Esophagus muscularis mucosa (tissue), 4 donors: Measurements from ENCODE around the gene MORN5. TPM values are rescaled to one million over a fixed set of nuclear protein-coding genes. Genes with fewer than 3 reads are reported as not detected.
A peak's percentile ranks its signal among the peaks of the same experiment; 100 is the strongest.

Source experiments
- DNase-seq: peaks from one replicate; pipeline ENCODE4 v3.0.0-alpha.2; 2017; ENCODE audit errors: extremely low spot score
- H3K27ac ChIP-seq, 4 donors: fragments of 200-600 bp; sonication (generic); replicated peaks in 1 of 4; 1 replicate in 3 of 4; 2 replicates in 1 of 4; pipeline ENCODE4 v1.5.1; 2016 to 2019; ENCODE audit warnings: mild to moderate bottlenecking in 1 of 4
- H3K27me3 ChIP-seq, 4 donors: fragments of 200-600 bp; sonication (generic); one replicate each; pipeline versions ENCODE4 v1.5.1 to v1.6.0; 2016 to 2019
- H3K36me3 ChIP-seq, 4 donors: fragments of 200-600 bp; sonication (generic); one replicate each; pipeline ENCODE4 v1.5.1; 2016 to 2019
- H3K4me1 ChIP-seq, 4 donors: fragments of 200-600 bp; sonication (generic); one replicate each; pipeline ENCODE4 v1.5.1; 2016 to 2019
- H3K4me3 ChIP-seq, 4 donors: fragments of 200-600 bp; sonication (generic); 1 replicate in 2 of 4; 2 replicates in 2 of 4; pipeline ENCODE4 v1.5.1; 2016 to 2019; ENCODE audit warnings: mild to moderate bottlenecking in 4 of 4, moderate library complexity in 1 of 4
- H3K9me3 ChIP-seq, 4 donors: fragments of 200-600 bp; sonication (generic); 1 replicate in 3 of 4; 2 replicates in 1 of 4; pipeline ENCODE4 v1.5.1; 2016 to 2019
- EP300 ChIP-seq: sonication (generic); formaldehyde crosslinking; IDR thresholded peaks from one replicate; pipeline ENCODE4 v1.6.1; 2017; ENCODE audit warnings: antibody characterized with exemption
- POLR2A ChIP-seq: fragments of 450-650 bp; IDR thresholded peaks from one replicate; pipeline ENCODE4 v1.6.1; 2017; ENCODE audit warnings: antibody characterized with exemption, moderate library complexity, mild to moderate bottlenecking, low read depth
- POLR2AphosphoS5 ChIP-seq, 2 donors: sonication (generic); formaldehyde crosslinking; IDR thresholded peaks; one replicate each; pipeline ENCODE4 v1.6.1; 2017; ENCODE audit warnings: antibody characterized with exemption in 2 of 2
- WGBS: methylation state at CpG from one replicate; pipeline ENCODE4 v1.1.5; 2018; 5-methylcytosine and 5-hydroxymethylcytosine counted together
- intact Hi-C: fragments of 100-400 bp; cut with DNase I; formaldehyde crosslinking; loops from one replicate; pipeline ENCODE4 v1.15.1; 2023
- total RNA-seq, 4 donors: library from RNA; depleted of rRNA; stranded (reverse); fragments of >200 nt; gene quantifications; one replicate each; pipeline versions ENCODE4 v1.1.0 to v1.2.1, GENCODE V29; 2016
- TF ChIP-seq, protein P1 (sequence below), 3 experiments: fragments of 200-600 bp in 2 of 3; fragments of 450-650 bp in 1 of 3; sonication (generic) in 2 of 3; IDR thresholded peaks; one replicate each; pipeline ENCODE4 v1.5.1; 2017 to 2019; ENCODE audit warnings: antibody characterized with exemption in 3 of 3, mild to moderate bottlenecking in 2 of 3, moderate library complexity in 1 of 3

The MORN5 gene
- total RNA-seq, 4 donors from 2014 or later = 3.9 to 5.8 TPM; not detected in 2

DNA sequence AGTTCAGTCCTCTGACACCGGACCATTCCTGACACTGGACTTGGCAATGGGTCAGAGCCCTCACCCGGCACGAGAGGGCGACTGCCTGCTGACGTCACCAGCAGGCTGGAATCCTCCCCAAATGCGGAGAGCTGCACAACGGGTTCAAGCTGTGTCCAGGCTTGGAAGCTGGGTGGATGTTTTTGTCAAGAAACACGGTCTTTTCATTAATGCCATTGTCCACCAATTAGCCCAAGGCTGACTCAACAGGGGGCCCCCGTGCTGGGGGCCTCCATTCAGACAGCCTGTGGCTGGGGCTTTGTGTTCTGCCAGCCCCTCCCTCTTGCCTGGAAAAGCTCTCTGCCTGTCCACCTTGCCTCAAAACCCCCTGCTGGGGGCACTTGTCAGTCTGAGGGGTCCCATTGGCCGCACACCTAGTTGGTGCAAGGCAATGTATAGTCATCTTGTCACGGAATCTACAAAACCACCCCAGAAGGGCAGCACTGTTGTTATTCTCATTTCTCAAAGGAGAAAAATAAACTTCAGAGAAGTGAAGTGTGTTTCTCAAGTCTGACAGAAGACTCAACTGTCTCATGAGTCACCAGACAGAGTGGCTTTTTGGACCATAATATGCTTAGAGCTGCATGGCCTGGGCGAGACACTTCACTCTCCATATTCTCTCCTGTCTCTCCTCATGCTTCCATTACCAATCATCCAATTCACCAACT, 24.7 kb upstream of the MORN5 start:
- Histone ChIP-seq H3K4me3 (no peak overlapping the region), H3K27ac (no peak overlapping the region), H3K4me1 (peaks cover 17 to 31% (median 23%) of the 10 kb centered on the region in 4 donors), H3K36me3 (no peaks in the 10 kb centered on the region), H3K27me3 (no peaks in the 10 kb centered on the region), H3K9me3 (no peaks in the 10 kb centered on the region)
- WGBS = 63% methylated on average over 3 of the region's 12 CpGs
- no peak for DNase-seq
- intact Hi-C loops = no loop called here
- TF ChIP-seq, protein P1, sequence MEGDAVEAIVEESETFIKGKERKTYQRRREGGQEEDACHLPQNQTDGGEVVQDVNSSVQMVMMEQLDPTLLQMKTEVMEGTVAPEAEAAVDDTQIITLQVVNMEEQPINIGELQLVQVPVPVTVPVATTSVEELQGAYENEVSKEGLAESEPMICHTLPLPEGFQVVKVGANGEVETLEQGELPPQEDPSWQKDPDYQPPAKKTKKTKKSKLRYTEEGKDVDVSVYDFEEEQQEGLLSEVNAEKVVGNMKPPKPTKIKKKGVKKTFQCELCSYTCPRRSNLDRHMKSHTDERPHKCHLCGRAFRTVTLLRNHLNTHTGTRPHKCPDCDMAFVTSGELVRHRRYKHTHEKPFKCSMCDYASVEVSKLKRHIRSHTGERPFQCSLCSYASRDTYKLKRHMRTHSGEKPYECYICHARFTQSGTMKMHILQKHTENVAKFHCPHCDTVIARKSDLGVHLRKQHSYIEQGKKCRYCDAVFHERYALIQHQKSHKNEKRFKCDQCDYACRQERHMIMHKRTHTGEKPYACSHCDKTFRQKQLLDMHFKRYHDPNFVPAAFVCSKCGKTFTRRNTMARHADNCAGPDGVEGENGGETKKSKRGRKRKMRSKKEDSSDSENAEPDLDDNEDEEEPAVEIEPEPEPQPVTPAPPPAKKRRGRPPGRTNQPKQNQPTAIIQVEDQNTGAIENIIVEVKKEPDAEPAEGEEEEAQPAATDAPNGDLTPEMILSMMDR (IDR thresholded peaks at IDR 0.05) = no peak
- TF ChIP-seq EP300 = no peak
- no peak for TF ChIP-seq POLR2A
- no peak for TF ChIP-seq POLR2AphosphoS5 (IDR thresholded peaks at IDR 0.05)

DNA sequence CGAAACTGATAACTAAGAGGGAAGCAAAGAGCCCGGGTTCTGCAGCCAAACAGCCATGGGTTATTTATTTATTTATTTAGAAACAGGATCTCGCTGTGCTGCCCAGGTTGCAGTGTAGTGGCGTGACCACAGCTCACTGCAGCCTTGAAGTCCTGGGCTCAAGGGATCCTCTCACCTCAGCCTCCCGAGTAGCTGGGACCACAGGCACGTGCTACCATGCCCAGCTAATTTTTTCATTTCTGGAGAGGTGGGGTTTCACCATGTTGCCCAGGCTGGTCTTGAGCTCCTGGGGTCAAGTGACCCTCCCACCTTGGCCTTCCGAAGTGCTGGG, 24.2 kb upstream of the MORN5 start:
- H3K27ac ChIP-seq = no peak overlapping the region
- intact Hi-C loops = no loop called here

DNA sequence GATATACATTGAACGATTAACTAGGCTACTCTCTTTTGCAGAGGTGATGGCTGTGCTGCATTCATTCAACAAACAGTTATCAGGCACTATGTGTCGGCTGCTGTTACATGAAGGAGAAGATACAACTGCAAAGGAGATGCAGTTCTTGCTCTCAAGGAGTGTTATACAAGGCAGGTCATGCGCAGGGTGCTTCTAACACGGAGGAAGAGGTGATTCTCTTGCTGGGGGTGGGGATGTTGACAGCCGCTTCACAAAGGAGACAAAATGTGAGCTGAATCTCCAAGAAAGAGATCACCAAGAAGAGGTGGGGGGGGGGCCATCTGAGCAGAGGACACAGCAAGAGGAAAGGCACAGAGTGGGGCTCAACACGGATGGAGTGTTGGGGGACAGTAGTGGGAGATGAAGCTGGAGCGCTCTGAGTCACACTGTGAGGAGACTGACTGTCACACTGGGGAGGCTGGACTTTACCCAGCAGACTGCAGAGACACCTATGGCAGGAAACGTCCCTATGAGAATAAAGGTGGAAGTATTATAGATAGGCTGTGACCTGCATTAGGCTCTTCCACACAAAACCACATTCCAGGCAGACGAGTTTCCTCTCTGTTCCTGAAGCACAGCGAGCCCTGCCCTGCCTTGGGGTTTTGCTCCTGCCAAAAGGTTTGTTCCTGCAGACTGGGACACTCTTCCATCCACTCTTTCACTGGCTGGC, 21.0 kb upstream of the MORN5 start:
- no peaks in the 10 kb centered on the region for H3K9me3 ChIP-seq
- peaks cover 1 to 20% (median 11%) of the 10 kb centered on the region in 4 donors for H3K36me3 ChIP-seq
- TF ChIP-seq EP300 (no peak), POLR2A (no peak), POLR2AphosphoS5 (IDR thresholded peaks at IDR 0.05) (no peak)
- TF ChIP-seq, protein P1 (IDR thresholded peaks at IDR 0.05) = no peak
- intact Hi-C loops = no loop called here
- no peak overlapping the region for H3K27ac ChIP-seq
- WGBS = 77% methylated on average over 10 of the region's 10 CpGs
- peaks cover 0 to 36% (median 14%) of the 10 kb centered on the region in 4 donors for H3K4me1 ChIP-seq
- H3K27me3 ChIP-seq = no peaks in the 10 kb centered on the region
- no peak for DNase-seq
- no peak overlapping the region for H3K4me3 ChIP-seq

More for the DNA sequence above, 24.2 kb upstream of the MORN5 start:
- H3K9me3 ChIP-seq = no peaks in the 10 kb centered on the region
- no peaks in the 10 kb centered on the region for H3K36me3 ChIP-seq
- no peak for DNase-seq
- 92% methylated on average over 7 of the region's 7 CpGs for WGBS
- H3K4me1 ChIP-seq = peaks cover 16 to 31% (median 24%) of the 10 kb centered on the region in 4 donors
- H3K4me3 ChIP-seq = no peak overlapping the region
- TF ChIP-seq POLR2AphosphoS5 (IDR thresholded peaks at IDR 0.05) (no peak), POLR2A (no peak), EP300 (no peak)
- TF ChIP-seq, protein P1 (IDR thresholded peaks at IDR 0.05) = no peak
- H3K27me3 ChIP-seq = no peaks in the 10 kb centered on the region

DNA sequence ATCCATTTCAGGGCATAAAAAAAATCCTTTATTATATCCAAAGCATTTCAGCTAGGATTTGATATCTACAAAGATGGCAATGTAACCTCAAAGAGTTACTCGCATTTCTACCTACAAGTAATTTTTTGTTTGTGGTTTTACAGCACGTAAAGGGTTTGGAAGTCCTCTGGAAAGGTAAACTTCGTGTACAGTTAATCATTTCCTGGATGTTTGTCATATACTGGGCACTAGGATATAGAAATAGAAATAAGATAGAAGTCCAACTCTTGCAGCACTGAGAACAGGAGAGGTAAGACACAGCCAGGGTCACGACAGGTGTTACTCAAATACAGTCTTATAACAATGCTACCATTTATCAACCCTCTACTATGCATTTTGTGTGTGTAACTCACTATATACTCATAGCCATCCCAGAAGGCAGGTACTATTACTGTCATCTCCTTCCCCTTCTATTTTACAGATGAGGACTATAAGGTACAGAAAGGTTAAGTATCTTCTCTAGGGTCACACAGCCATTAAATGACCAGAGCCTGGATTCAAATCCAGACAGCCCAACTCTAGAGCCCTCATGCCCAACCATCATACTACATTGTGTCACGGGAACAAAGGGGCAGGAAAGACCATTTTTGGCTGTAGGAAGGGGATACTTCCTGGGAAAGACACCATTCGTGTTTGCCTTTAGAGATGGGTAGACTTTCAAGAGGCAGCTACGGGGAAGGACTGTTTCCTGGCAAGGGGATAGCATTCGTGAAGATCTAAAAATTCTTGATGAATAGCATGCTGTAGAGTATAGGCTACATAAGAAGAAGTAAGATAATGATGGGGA, 19.1 kb upstream of the MORN5 start:
- intact Hi-C loops = no loop called here

More for the DNA sequence above, 19.1 kb upstream of the MORN5 start:
- TF ChIP-seq, protein P1 (IDR thresholded peaks at IDR 0.05) = no peak
- TF ChIP-seq EP300 (no peak), POLR2A (no peak), POLR2AphosphoS5 (IDR thresholded peaks at IDR 0.05) (no peak)
- Histone ChIP-seq H3K27me3 (no peaks in the 10 kb centered on the region), H3K36me3 (peaks cover 12 to 38% (median 29%) of the 10 kb centered on the region in 4 donors), H3K4me3 (no peak overlapping the region), H3K4me1 (peaks cover 0 to 22% (median 7%) of the 10 kb centered on the region in 4 donors), H3K27ac (peak overlapping the region in 2 of 4 donors; percentile 13 to 22), H3K9me3 (no peaks in the 10 kb centered on the region)
- 88% methylated on average over 8 of the region's 8 CpGs for WGBS
- no peak for DNase-seq
